ENCODE data around the gene TP63.

Gene TP63

DNA sequence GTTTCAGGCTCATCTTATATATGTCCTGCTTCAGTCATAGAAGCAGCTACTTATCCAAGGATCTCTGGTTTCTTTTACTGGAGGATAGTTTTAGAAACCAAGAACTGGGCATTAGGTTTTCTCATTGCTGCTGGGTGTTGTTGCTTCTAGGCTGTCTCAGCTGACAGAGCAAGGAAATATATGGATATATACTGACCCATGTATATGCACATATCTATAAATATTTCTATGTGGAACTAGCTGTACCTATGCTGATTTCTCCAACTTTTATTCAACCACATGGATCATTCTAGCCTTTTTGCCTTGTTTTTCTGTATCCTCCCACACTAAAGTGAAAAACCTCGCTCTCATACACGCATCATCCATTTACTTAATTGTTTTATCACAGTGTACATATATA is 64.2 kb downstream of the TP63 start:
- TF ChIP-seq, protein P1, sequence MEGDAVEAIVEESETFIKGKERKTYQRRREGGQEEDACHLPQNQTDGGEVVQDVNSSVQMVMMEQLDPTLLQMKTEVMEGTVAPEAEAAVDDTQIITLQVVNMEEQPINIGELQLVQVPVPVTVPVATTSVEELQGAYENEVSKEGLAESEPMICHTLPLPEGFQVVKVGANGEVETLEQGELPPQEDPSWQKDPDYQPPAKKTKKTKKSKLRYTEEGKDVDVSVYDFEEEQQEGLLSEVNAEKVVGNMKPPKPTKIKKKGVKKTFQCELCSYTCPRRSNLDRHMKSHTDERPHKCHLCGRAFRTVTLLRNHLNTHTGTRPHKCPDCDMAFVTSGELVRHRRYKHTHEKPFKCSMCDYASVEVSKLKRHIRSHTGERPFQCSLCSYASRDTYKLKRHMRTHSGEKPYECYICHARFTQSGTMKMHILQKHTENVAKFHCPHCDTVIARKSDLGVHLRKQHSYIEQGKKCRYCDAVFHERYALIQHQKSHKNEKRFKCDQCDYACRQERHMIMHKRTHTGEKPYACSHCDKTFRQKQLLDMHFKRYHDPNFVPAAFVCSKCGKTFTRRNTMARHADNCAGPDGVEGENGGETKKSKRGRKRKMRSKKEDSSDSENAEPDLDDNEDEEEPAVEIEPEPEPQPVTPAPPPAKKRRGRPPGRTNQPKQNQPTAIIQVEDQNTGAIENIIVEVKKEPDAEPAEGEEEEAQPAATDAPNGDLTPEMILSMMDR (conservative IDR thresholded peaks at IDR 0.05) = no peak
- no peak for TF ChIP-seq ZFX (IDR thresholded peaks at IDR 0.05)
- H3K27ac ChIP-seq = no peak overlapping the region

DNA sequence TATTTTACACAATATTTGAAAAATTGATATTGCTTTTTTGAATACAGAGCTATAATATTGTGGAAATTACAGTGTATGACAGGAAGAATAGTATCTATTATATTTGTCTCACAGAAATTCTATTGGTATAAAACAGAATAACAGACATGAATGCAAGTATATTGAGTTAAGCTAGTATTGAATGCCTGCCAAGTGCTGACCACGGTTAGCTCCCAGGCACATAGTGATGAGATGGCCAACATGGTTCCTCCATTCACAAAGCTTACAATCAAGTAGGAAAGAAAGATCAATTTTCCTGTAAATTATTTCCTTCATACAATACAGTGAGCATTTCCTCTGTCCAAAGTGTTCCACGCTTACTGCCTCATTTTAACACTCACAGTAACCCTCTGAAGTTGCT is 67.6 kb downstream of the TP63 start:
- H3K27ac ChIP-seq = no peak overlapping the region
- TF ChIP-seq, protein P1 (conservative IDR thresholded peaks at IDR 0.05) = no peak
- no peak for TF ChIP-seq ZFX (IDR thresholded peaks at IDR 0.05)

DNA sequence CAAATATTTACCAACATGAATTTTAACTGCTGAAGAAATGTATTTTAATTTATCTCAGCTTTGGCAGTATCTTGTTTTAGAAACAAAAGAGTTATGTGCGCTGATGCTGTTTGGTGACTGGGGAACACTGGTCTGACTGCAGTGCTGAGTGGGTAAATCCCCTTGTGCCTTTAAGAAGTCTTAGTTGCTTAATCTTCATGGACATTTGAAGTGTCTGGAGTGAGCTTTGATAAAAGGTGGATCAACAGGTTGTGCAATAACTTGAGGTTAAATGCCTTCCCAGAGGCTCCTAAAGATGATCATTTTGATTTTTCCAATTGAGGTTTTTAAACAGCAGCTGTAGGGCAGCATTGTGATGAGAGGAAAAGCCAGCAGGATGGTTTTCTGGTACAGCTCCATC is 68.7 kb downstream of the TP63 start:
- no peak overlapping the region for H3K27ac ChIP-seq
- no peak for TF ChIP-seq ZFX (IDR thresholded peaks at IDR 0.05)
- TF ChIP-seq, protein P1 (conservative IDR thresholded peaks at IDR 0.05) = no peak

DNA sequence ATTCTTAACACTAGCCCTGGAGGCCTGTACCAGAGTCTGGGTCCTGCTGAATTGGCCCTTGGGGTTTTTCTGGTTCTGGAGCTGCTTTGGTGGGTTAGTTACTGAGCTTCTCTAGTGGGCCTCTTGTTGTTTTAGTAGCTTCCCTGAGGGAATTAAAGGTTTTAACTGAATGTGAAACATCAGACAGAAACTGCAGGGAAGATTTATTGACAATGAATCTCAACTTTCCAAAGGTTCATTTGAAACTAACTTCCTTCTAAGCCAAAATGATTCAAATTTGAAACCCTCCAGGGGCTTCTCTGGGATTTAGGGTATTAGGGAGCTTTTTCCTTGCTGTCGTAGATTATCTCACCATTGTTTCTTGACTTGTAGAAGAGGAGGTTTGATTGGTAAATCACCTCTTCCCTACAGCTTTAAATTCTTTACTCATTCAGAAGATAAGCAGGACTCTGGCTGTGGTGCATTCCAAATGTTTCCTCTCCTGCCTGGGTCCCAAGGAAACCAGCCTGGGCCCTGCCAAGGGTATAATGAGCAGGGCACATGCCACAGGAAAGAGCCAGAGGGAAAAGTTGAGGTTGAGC is 71.0 kb downstream of the TP63 start:
- TF ChIP-seq, protein P1 (conservative IDR thresholded peaks at IDR 0.05) = no peak
- no peak for TF ChIP-seq ZFX (IDR thresholded peaks at IDR 0.05)
- H3K27ac ChIP-seq = no peak overlapping the region

DNA sequence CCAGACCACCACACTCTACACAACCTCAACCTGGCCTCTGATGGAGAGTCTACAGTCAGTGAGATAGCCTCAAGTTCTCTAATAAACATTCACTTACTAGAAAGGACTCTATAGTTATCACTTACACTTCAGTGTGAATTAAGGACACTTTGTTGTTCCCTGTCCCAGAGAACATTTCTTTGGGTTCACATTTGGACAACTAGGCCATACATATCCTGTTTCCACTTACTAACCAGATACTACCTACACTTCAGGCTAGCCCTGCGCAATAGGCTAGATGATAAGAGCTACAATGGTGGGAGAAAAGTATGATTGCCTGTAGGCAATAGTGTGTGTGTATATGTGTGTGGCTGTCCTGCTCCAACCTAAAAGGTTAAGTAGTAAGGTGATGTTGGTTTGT is 72.7 kb downstream of the TP63 start:
- H3K27ac ChIP-seq = no peak overlapping the region
- no peak for TF ChIP-seq ZFX (IDR thresholded peaks at IDR 0.05)
- TF ChIP-seq, protein P1 (conservative IDR thresholded peaks at IDR 0.05) = no peak

DNA sequence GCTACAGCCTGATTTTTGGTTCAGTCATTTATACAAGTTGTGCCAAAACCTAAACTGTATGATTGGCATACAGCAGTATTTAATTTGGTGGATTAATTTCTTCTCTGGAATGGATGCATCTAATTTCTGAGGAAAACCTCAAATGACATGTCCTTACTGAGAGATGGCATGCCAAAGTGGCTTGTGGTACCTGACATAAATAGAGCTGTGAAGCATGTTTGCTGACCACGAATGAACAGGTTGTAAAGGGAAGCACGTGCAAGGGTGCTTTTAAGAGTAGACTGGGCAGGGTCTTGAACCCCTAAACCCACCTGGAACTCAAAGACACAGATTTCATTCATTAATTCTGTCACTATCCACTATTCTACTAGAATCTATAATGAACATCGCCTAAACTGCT is 77.2 kb downstream of the TP63 start:
- no peak overlapping the region for H3K27ac ChIP-seq
- TF ChIP-seq, protein P1 (conservative IDR thresholded peaks at IDR 0.05) = no peak
- TF ChIP-seq ZFX (IDR thresholded peaks at IDR 0.05) = no peak

DNA sequence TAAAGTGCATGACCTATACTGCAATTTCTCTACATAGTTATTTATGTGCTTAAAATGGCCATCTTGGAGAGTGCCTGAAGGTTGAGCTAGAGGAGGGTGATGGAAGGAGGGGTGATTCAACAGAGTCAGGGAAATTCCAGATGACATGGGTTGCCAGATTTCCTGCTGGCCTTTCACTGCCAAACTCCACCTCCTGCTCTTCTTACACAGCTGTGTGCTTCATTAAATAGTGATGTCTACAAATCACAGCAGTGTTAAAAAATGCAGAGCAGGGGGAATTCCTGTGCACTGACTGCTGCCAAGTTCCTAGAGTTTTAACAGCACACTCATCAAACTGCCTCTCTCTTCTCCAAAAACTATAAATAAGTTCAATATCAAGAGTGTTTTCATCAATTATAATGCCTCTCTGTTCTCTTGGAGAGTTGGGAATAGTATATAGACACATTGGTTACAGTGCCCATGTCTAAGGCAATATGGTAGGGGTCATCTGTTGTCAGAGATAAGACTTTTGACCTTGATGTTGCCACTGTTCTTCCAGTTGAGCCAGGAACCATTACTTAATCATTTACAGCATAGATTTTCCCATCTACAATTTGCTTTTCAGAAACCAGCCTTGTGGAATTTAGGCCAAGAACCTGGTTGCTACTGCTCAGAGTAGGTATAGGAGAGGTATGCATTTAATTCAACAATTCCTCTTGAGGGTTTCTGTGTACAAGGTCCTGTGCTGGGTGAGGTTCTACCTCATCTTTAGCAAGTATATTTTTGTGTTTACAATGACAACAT is 79.6 kb downstream of the TP63 start:
- TF ChIP-seq, protein P1 (conservative IDR thresholded peaks at IDR 0.05) = no peak
- no peak for TF ChIP-seq ZFX (IDR thresholded peaks at IDR 0.05)
- H3K27ac ChIP-seq = no peak overlapping the region

Measured in C4-2B (cell line).